Ovary (tissue), 3 donors: ENCODE measurements around the gene CPXM2.

Experiments
- CTCF ChIP-seq, 3 donors: fragments of 450-650 bp in 2 of 3; fragments of 200-600 bp in 1 of 3; IDR thresholded peaks; one replicate each; pipeline versions ENCODE4 v1.5.1 to v1.8.0; 2016 to 2022; ENCODE audit warnings: antibody characterized with exemption in 3 of 3, mild to moderate bottlenecking in 1 of 3
- POLR2A ChIP-seq: fragments of 450-650 bp; IDR thresholded peaks from one replicate; pipeline ENCODE4 v1.6.1; 2017; ENCODE audit warnings: antibody characterized with exemption, mild to moderate bottlenecking, moderate library complexity
- donor health status: DM: no; HTN: no; CAD: no.

- TF ChIP-seq CTCF (IDR thresholded peaks at IDR 0.05), result no peak
- TF ChIP-seq POLR2A, result no peak
Measured at GRCh38 chr10:123916775-123917174, 25.2 kb upstream of the CPXM2 start.
